GM12873 (cell line): ENCODE results near the gene NNAT.
A peak's percentile ranks its signal among the peaks of the same experiment; 100 is the strongest.

Source experiments
- TF ChIP-seq, protein P1 (sequence below): IDR thresholded peaks from 2 replicates; pipeline ENCODE4 v1.5.1; 2012; ENCODE audit warnings: low read depth, mild to moderate bottlenecking, moderate library complexity, low read length, control low read depth; ENCODE audit not compliant: insufficient read depth; ENCODE audit errors: missing control alignments

NNAT gene

DNA sequence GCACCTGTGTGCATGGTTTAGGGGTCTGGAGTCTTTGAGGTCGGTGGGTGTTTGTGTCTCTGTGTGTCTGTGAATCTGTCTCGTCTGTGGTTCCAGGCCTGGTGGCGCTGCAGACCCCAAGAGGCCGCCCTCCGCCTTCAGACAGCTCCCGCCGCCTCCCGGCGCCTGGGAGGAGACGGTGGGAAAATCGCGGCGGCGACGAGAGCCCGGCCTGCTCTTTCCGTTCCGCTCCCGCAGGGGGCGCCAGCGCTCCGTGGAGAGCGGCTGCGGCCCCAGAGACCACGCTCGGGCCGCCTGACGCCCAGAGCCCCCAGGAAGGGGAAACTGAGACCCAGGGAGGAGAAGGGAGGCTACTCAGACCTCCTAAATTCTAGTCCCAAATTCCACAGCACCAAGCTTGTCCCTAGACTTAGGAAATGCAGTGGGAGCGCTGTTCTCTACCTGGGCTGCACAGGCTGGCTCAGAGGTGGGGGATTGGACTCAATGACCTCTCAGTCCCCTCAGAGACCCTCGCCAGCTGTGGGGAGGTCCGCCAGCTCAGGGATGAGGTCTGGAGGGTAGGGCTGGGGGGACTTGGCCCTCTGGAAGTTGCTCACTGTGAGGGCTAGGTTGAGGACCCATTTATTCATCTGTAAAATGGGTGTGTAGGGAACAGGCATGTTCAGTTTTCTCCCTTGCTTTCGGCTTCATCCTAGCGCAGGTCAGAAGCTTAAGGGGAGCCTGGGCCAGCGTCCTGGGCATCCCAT, 43.5 kb downstream of the NNAT start:
- TF ChIP-seq, protein P1, sequence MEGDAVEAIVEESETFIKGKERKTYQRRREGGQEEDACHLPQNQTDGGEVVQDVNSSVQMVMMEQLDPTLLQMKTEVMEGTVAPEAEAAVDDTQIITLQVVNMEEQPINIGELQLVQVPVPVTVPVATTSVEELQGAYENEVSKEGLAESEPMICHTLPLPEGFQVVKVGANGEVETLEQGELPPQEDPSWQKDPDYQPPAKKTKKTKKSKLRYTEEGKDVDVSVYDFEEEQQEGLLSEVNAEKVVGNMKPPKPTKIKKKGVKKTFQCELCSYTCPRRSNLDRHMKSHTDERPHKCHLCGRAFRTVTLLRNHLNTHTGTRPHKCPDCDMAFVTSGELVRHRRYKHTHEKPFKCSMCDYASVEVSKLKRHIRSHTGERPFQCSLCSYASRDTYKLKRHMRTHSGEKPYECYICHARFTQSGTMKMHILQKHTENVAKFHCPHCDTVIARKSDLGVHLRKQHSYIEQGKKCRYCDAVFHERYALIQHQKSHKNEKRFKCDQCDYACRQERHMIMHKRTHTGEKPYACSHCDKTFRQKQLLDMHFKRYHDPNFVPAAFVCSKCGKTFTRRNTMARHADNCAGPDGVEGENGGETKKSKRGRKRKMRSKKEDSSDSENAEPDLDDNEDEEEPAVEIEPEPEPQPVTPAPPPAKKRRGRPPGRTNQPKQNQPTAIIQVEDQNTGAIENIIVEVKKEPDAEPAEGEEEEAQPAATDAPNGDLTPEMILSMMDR = peak; percentile 92

DNA sequence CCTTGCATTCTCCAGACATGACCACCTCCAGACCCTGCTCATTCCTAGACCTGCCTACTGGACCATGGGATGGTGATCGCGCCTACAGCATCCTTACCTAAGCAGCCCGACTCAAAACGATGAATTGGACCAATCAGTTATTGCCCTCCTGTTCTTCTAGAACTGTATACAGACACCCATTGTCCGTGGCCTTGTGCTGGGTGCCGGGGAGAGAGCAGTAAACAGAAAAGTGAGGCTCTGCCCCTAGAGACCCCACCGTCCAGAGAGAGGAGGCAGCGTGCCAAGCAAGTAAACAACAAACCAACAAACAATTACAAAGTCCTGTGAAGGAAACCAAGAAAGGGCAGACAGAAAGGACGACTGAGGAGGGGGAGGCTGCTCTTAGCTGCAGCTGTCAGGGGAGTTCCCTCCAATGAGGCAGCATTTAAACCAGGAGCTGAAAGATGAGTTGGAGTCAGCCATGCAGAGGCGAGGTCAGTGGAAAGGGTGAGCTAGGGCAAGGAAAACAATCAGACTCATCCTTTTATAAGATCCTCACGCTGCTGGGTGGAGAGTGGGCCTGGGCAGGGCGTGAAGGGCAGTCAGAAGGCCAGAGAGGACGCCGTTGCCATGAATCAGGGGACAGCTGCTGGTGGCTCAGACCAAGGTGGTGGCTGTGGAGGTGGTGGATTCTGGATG, 44.2 kb downstream of the NNAT start:
- TF ChIP-seq, protein P1 = no peak

DNA sequence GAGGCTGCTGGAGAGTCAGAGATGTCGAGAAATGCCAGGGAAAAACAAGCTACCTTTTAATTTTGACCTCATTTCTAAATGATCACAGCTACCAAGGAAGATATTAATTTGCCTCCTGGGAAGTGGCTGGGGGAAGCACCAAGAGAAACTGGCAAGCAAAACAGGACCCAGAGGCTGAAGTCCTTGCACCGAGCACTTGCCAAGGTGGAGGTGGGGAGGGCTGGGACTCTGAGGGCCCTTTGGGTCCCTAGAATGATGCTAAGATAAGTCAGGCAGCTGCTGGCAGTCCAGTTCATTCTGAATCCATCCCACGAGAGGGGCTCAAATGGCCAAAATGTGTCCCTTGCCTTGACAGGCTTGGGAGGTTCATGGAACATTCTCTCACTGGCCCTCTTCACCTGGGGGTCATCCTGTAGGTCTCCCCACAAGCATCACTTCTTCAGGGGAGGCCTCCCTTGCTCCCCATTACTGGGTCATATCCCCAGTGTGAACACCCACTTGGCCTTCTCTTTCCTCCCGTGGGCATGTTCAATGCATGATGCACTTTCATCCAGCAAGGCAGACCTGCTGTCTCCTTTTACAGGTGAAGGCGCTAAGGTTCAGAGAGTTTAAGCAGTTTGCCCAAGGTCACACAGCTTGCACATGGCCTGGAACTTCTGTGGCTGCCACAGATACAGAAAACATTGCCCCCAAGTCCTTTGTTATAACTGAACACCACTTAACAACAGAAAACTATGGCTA, 45.7 kb downstream of the NNAT start:
- TF ChIP-seq, protein P1 = no peak

DNA sequence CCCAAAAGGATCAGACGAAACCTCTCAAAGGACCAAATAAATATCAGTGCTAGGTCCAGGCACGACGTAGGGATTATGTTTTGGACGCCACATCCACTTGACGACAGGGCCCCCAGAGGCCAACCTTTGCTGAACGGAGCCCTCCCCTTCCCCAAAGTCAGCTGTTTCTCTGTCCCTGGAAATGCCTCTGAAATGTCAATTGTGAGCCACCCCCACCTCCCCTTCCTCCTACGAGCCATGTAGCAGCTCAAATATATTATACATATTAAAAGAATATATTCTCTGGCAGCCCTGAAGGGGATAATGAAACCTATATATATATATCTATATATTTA, 46.2 kb downstream of the NNAT start:
- TF ChIP-seq, protein P1 = no peak

DNA sequence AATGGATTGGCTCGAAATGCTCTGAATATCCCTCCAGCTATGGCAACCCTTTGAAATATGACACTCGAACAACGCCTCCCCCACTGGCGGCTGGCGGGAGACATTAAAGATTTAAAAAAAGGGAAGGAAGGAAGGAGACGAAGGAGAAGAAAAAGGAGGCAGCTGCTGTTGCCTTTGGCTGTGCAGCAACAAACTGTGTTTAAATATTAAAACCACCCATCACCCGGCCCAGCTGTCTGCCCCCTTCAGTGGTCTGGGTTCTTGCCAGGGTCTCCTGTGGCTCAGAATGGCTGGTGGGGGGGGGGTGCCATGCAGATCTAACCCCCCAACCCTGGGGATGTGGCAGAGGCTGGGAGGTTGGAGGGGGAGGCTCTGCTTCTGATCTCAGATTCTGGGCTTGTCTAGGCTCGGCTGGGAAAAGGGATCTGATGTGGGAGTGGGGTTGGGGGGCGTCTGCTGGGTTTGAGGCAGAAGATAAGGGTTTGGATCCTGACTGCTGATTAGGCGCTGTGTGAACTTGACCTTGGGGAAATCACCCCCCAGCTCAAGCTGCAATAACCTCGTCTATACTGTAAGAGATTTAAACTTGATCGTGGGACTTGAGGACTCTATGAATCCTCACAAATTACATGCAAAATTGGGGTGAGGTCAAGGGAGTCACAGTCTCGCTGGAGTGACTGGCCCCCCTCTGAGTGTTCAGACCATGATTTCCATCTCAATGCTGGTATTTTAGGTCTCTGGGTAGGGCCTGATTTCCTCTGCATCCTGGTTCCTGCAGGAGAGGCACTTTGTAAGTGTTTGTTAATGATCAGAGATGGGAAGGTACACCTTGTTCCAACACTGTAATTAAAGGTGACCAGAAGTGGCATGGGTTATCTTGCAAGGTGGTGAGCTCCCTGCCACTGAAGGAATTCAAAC, 46.9 kb downstream of the NNAT start:
- TF ChIP-seq, protein P1 = no peak

DNA sequence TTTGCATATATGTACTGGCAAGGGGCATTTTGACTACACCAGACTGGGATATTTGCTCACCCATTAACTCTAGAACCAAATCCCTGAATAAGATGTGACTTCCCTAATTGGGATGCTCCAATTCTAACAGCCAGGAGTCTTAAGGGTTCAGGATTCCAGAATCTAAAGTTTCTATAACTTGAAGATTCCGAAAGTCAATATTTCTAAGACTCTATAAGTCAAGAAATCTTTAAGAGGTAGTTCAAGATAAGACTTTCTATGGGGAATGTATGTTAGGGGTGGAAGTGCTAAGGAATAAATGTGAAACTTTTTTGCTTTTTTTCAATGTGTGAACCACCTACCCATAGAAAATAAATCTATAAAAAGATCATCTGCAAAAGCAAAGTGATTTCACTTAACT, 49.4 kb downstream of the NNAT start:
- TF ChIP-seq, protein P1 = no peak
